ENCODE results near the gene PAK2.
"Not testable (repeated sequence)": the region's sequence is repeated elsewhere in the genome, so short reads cannot be mapped to it uniquely, and the experiment has no call there.

Gene PAK2

GRCh38 chr3:196843435-196844110 is 103.9 kb downstream of the PAK2 start:
- no peak for DNase-seq (ENCODE audit: low read depth in 2 of 2)

GRCh38 chr3:196844235-196845219 is 104.9 kb downstream of the PAK2 start:
- DNase-seq (ENCODE audit: low read depth in 2 of 2) = not testable (repeated sequence)

- not testable (repeated sequence) for DNase-seq (ENCODE audit: low read depth in 2 of 2)
These were observed 108.7 kb downstream of the PAK2 start for GRCh38 chr3:196848375-196848774.

- DNase-seq (ENCODE audit: low read depth in 2 of 2) = no peak
These were observed 109.6 kb downstream of the PAK2 start for GRCh38 chr3:196849180-196849741.

GRCh38 chr3:196863000-196863399 is 123.3 kb downstream of the PAK2 start:
- DNase-seq (ENCODE audit: low read depth in 2 of 2) = not testable (repeated sequence)

- no peak for DNase-seq (ENCODE audit: low read depth in 2 of 2)
These were observed 127.5 kb downstream of the PAK2 start for GRCh38 chr3:196867155-196867506.

- DNase-seq (ENCODE audit: low read depth in 2 of 2) = peak; percentile 69 to 72
These were observed 128.0 kb downstream of the PAK2 start, which contains the start of gene SENP5 for GRCh38 chr3:196867507-196868296. SENP5 (plus strand) TSS chr3:196867920; CDS start chr3:196885182, 17,262 bp downstream.

- DNase-seq (ENCODE audit: low read depth in 2 of 2) = no peak
These were observed 128.6 kb downstream of the PAK2 start for GRCh38 chr3:196868297-196868661.

GRCh38 chr3:196872316-196872715 is 132.7 kb downstream of the PAK2 start:
- DNase-seq (ENCODE audit: low read depth in 2 of 2) = no peak

- DNase-seq (ENCODE audit: low read depth in 2 of 2) = not testable (repeated sequence)
These were observed 134.9 kb downstream of the PAK2 start for GRCh38 chr3:196874511-196875094.

- no peak for DNase-seq (ENCODE audit: low read depth in 2 of 2)
These were observed 135.6 kb downstream of the PAK2 start for GRCh38 chr3:196875258-196875657.

Measured in fibroblast of skin of left quadriceps (primary cell).